ENCODE data around the gene ZNF653. TPM values are rescaled to one million over a fixed set of nuclear protein-coding genes. Genes with fewer than 3 reads are reported as not detected.

The ZNF653 gene
- total RNA-seq, 1 donor from 2014 or later, result 13.4 TPM

GRCh38 chr19:11530432-11530831, 24.8 kb upstream of the ZNF653 start:
- H3K9me3 Mint-ChIP-seq, result no peaks in the 10 kb centered on the region
- no peaks in the 10 kb centered on the region for H3K36me3 Mint-ChIP-seq
- no peak overlapping the region for H3K4me3 Mint-ChIP-seq
- no peak overlapping the region for H3K27ac Mint-ChIP-seq
- peaks cover 13% of the 10 kb centered on the region for H3K4me1 Mint-ChIP-seq (ENCODE audit: unreplicated experiment)
- no peak for DNase-seq (ENCODE audit: extremely low spot score, unreplicated experiment)
- TF ChIP-seq CTCF (conservative IDR thresholded peaks at IDR 0.05), result no peak
- H3K27me3 Mint-ChIP-seq, result no peaks in the 10 kb centered on the region

DNA sequence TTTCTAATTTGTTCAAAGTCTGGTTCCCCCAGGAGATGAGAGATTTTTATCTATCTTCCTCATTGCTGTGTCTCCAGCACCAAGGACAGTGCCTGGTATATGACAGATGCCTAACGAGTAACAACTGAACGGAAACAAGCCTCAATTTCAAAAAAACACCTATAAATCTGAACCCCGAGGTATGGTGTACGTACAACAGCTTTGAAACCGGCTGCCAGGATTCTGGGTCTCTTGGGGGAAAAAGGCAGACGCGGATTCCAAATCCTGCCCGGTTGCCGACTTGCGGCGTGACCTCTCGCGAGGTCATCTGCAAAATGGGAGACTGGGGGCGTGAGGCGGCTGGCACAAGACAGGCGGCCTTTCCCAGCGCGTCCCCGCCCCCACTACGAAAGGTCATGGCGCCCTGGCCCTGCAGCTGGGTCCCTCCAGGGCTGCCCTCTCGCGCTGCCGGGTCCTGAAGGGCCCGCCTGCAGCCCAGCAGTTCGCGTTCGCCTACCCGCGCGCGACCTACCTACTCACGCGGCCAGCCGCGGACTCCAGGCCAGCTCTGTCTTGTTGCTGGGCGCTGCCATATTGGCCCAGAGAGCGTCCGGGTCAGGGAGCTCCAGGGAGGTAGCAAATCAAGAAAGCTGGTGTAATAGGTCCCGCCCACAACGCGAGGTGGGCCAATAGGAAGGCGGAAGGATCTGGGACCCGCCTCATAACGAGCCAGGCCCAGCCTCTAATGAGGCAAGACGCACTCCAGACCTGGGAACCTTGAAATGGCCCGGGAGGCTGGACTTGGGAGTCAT, 23.1 kb upstream of the ZNF653 start, which contains the start of gene ECSIT:
TSS of gene ECSIT (minus strand) at position 584 of the 791 bp plus-strand sequence. CDS start 9,964 bp downstream, outside the sequence.
- DNase-seq (ENCODE audit: extremely low spot score, unreplicated experiment), result peak; percentile 93
- TF ChIP-seq CTCF (conservative IDR thresholded peaks at IDR 0.05), result no peak
- Mint-ChIP-seq H3K27me3 (no peaks in the 10 kb centered on the region), H3K4me3 (peak within 1 kb of the TSS; percentile 97), H3K27ac (peak within 1 kb of the TSS; percentile 94), H3K36me3 (no peaks in the 10 kb centered on the region), H3K4me1 (ENCODE audit: unreplicated experiment) (peaks cover 13% of the 10 kb centered on the region), H3K9me3 (no peaks in the 10 kb centered on the region)

- Mint-ChIP-seq H3K36me3 (peaks cover 4% of the 10 kb centered on the region), H3K27ac (no peak overlapping the region)
- no peak for DNase-seq (ENCODE audit: extremely low spot score, unreplicated experiment)
Observed at GRCh38 chr19:11519138-11519537, 13.5 kb upstream of the ZNF653 start.

DNA sequence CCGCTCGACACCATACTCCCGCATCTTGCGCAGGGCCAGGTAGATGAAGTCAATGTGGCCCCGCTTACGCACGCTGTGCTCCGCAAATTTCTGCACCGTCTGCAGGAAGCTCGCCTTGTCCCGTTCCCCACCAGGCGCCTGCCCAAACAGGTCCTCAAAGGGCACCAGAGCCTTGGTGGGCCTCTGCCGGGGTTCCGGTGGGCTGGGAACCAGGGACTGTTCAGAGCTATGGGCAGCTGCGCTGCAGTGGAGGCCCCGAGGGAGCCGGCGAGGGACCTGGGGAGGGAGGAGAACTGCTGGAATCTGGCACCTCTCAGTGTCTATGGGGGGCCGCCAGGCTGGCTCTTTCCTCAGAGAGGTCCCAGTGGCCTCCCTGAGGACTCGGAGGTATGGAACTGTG, 8.3 kb upstream of the ZNF653 start:
- no peak for TF ChIP-seq CTCF (conservative IDR thresholded peaks at IDR 0.05)
- Mint-ChIP-seq H3K27me3 (no peaks in the 10 kb centered on the region), H3K4me3 (no peak overlapping the region), H3K36me3 (no peaks in the 10 kb centered on the region), H3K4me1 (ENCODE audit: unreplicated experiment) (no peaks in the 10 kb centered on the region), H3K27ac (no peak overlapping the region), H3K9me3 (no peaks in the 10 kb centered on the region)
- no peak for DNase-seq (ENCODE audit: extremely low spot score, unreplicated experiment)

More at GRCh38 chr19:11519138-11519537, 13.5 kb upstream of the ZNF653 start:
- Mint-ChIP-seq H3K4me1 (ENCODE audit: unreplicated experiment) (no peaks in the 10 kb centered on the region), H3K27me3 (no peaks in the 10 kb centered on the region), H3K4me3 (no peak overlapping the region), H3K9me3 (no peaks in the 10 kb centered on the region)
- TF ChIP-seq CTCF (conservative IDR thresholded peaks at IDR 0.05), result no peak

GRCh38 chr19:11510444-11510843, 4.8 kb upstream of the ZNF653 start:
- DNase-seq (ENCODE audit: extremely low spot score, unreplicated experiment), result no peak
- H3K9me3 Mint-ChIP-seq, result no peaks in the 10 kb centered on the region
- H3K4me1 Mint-ChIP-seq (ENCODE audit: unreplicated experiment), result no peaks in the 10 kb centered on the region
- no peak overlapping the region for H3K27ac Mint-ChIP-seq
- H3K4me3 Mint-ChIP-seq, result no peak overlapping the region
- H3K27me3 Mint-ChIP-seq, result no peaks in the 10 kb centered on the region
- H3K36me3 Mint-ChIP-seq, result no peaks in the 10 kb centered on the region
- TF ChIP-seq CTCF (conservative IDR thresholded peaks at IDR 0.05), result no peak

Data from type B pancreatic cell (in vitro differentiated cells).